ENCODE data around the gene DEGS1.
A peak's percentile ranks its signal among the peaks of the same experiment; 100 is the strongest.
"Not testable (repeated sequence)": the region's sequence is repeated elsewhere in the genome, so short reads cannot be mapped to it uniquely, and the experiment has no call there.

The DEGS1 gene

DNA sequence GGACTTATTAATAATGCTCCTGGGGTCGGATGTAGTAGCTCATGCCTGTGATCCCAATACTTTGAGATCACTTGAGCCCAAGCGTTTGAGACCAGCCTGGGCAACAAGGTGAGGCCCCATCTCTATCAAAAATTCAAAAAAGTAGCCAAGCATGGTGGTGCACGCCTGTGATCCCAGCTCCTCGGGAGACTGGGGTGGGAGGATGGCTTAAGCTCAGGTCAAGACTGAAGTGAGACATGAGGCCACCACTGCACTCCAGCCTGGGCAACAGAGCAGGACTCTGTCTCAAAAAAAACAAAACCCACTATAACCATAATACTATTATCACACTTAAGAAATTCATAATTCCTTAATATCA, 1.6 kb upstream of the DEGS1 start:
- DNase-seq, result no peak

DNA sequence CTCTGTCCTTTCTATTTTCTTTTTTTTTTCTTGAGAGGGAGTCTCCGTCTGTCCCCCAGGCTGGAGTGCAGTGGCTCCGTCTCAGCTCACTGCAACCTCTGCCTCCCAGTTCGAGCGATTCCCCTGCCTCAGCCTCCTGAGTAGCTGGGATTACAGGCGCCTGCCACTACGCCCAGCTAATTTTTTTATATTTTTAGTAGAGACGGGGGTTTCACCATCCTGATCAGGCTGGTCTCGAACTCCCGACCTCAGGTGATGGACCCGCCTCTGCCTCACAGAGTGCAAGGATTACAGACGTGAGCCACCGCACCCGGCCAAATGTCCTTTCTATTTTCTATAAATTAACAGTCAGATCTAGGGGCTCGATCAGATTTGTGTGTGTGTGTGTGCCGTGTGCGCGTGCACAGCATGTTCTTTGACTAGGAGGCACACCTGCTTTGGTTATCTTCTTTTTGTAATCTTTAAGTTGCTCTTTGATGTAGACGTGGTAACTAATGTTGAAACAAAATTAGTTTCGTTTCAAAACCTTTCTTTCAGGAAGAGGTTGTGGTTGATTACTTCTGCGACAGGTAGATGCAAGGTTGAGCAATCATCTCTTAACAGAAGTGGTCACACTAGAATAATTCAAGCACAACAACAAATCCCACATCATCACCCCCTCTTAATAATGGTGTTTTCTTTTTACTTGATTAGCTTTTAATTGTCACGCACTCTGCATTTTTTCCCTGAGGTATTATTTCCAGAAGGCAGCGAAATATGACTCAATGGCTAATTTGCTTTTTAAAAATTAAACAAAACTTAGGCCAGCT, 779 bp upstream of the DEGS1 start:
- no peak for DNase-seq

DNA sequence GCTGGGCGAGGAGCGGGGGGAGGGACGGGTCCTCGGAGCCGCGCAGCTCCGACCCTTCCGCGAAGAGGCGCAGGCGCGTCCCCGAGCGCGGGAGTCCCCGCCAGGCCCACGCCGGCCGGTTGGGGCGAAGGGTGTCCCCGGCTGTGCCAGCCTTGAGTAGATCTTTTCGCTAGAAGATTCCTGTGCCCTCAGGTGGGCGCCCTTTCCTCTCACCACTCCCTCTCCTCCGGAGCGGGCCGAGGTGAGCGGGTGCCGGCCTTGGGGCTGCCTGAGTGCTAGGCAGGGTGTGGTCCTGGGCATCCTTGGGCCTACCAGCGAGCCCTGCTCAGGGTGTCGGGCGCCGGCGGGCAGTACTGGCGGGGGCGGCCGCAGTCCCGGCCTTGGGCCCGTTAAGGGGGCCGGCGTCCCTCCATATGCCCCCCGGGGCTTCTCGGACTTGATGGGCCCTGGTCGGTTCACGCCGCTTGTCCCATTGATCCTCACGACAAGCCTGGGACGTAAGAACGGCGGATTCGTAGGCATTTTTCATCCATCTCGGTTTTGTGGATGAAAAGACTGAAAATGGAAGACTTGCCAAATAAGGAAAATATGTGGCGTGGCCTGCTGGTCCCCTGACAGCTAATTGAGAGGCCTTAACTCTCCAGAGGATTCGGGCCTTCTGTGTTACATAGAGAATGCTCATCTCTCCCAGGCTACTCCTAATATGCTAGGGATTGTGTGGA, 712 bp downstream of the DEGS1 start:
- no peak for DNase-seq

DNA sequence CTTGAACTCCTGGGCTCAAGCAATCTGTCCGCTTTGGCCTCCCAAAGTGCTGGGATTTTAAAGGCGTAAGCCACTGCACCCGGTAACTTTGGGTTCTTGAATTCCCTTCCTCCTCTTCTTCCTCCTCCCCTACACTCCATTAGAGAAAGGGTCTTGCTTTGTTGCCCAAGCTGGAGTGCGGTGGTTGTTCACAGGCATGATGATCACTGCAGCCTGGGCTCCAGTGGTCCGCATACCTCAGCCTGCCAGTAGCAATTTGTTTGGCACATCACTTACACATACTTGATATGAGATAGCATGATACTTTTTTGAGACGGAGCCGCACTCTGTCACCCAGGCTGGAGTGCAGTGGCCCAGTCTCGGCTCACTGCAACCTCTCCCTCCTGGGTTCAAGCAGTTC, 2.2 kb downstream of the DEGS1 start:
- DNase-seq, result no peak

DNA sequence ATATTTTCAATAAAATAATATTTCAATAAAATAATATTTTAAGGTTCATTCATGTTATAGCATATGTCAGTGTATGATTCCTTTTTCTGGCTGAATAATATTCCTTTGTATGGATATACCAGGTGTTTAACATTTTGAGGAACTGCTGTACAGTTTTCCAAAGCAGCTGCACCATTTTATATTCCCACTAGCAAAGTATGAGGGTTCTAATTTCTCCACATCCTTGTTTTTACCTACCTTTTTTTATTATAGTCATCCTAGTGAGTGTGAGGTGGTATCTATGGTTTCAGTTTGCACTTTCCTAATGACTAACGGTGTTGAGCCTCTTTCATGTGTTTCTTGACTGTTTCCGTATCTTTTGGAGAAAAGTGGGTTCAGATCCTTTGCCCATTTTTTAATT, 5.2 kb downstream of the DEGS1 start:
- no peak for DNase-seq

DNA sequence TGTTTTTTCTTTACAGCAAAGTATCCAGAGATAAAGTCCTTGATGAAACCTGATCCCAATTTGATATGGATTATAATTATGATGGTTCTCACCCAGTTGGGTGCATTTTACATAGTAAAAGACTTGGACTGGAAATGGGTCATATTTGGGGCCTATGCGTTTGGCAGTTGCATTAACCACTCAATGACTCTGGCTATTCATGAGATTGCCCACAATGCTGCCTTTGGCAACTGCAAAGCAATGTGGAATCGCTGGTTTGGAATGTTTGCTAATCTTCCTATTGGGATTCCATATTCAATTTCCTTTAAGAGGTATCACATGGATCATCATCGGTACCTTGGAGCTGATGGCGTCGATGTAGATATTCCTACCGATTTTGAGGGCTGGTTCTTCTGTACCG, 6.5 kb downstream of the DEGS1 start:
- DNase-seq, result no peak

DNA sequence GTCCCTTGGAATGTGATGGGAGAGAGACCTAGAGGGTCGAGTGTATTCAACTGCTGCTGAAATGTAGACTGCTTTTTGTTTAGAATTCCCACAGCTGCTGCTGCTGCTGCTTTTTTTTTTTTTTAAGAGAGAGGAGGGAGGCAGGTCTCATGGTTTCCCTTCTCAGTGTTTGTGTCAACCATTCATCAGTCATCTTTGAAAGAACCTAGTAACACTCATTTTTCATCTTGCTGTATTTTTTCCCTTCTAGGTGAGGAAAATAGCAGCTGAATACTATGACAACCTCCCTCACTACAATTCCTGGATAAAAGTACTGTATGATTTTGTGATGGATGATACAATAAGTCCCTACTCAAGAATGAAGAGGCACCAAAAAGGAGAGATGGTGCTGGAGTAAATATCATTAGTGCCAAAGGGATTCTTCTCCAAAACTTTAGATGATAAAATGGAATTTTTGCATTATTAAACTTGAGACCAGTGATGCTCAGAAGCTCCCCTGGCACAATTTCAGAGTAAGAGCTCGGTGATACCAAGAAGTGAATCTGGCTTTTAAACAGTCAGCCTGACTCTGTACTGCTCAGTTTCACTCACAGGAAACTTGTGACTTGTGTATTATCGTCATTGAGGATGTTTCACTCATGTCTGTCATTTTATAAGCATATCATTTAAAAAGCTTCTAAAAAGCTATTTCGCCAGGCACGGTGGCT, 9.2 kb downstream of the DEGS1 start:
- no peak for DNase-seq

DNA sequence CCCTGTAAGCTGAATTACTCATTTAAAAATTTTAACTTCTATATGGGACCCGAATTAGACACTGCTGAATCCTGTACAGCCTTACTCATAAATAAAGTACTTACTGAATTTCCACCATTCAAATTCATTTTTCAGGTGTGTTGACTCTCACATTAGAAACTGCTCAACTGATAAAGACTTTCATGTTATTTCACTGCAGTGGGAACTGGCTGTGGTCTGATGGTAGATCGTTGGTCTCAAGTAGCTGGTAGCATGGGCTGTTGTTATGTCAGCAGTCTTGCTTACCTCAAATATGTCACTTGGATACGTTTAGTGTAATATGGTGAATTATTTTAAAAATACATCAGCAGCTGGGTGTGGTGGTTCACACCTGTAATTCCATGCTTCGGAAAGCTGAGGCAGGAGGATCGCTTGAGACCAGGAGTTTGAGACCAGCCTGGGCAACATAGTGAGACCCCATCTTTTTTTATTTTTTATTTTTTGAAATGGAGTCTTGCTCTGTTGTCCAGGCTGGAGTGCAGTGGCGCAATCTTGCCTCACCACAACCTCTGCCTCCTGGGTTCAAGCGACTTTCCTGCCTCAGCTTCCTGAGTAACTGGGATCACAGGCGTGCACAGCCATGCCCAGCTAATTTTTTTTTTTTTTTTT, 10.4 kb downstream of the DEGS1 start:
- DNase-seq, result no peak

DNA sequence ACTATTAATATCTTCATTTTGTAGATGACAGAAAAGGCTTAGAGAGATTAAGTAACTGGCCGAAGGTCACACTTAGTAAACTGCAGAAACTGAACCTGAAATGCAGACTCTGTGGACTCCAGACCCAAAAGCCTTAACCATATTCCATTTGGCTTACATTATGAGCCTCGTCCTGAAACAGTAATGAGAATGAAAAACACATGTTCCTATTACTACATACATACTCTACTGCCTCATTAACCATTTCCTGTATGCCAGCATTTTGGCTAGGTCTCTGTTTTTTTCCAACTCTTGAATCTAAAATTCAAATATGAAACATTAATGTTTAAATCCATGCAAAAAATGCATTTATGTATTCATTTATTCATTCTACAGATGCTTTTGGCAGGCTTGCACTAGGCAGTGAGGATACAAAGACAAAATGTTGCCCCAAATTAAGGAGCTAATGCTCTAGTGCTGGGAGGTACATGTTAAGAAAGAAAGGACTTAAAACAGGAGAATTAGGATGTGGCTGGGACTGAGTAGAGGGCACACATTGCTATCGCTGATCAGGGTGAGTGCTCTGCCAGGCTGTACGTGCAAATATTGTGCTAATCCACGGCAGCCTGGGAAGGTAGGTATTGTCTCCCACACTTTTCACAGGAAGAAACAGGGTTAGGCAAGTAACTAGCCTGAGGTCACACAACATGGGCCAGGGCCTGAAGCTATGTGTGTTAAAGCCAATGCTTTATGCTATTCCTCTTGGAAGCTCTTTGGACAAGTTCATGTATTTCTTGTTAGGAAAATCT, 14.0 kb downstream of the DEGS1 start:
- no peak for DNase-seq

DNA sequence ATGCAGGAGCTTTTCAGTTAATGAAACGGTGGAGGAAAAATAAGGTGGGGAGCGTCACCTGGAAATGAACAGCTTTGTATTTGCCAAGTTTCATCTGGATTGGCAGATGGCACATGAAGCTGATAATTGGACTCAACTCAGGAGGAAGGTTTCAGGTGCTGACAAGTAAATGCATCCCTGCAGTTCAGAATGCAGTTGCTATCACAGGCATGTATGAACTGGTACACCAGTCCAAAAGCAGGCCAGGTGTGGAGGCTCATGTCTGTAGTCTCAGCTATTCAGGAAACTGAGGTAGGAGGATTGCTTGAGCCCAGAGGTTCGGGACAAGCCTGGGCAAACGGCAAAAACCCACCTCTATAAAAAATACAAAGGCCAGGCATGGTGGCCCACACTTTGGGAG, 15.5 kb downstream of the DEGS1 start:
- DNase-seq, result no peak

DNA sequence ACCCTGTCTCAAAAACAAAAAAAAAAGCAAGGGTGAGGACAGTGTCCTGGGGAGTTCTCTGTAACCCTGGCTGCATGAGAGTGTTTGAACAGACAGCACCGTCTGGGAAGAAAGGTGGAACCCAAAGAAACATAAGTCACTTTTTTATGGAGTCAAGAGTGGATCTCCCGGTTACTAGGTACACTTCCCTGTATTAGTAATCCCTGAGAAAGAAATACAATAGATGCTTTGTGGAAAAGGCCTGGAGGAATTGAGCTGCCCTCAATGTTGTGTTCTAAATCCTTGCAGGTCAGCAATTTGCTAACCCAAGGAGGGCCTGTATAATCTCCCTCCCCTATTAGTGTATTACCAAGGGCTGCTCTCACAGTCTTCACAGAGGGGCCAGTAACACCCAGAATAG, 16.6 kb downstream of the DEGS1 start:
- DNase-seq, result no peak

DNA sequence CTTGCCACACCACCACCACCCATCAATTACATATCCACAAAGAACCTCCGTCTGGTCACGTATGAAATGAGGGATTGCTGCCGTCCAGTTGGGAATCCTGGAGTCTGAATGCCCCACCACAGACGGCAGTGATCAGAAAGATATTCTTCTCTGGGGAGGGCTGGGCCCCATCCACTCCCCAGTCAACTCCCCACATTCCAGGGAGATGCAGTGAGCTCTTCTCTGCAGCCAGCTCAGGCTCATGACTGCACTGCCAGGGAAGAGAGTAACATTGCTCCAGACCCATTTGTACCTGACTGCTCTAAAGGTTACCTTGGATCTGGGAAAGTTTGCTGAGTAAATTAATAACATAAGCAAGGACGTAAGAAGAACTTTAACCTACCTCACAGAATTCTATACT, 18.3 kb downstream of the DEGS1 start:
- DNase-seq, result no peak

DNA sequence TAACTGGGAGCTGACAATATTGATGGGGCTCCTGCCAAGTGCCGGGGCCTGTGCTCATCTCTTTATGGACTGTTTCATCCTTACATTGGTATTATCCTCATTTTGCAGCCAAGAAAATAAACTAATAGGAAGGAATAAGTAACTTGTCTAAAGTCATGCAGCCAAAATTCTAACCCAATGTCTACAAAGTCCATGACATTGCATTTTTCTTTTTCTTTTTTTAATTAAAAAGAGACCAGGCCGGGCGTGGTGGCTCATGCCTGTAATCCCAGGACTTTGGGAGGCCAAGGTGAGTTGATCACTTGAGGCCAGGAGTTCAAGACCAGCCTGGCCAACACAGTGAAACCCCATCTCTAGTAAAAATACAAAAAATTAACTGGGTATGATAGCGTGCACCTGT, 18.8 kb downstream of the DEGS1 start:
- no peak for DNase-seq

DNA sequence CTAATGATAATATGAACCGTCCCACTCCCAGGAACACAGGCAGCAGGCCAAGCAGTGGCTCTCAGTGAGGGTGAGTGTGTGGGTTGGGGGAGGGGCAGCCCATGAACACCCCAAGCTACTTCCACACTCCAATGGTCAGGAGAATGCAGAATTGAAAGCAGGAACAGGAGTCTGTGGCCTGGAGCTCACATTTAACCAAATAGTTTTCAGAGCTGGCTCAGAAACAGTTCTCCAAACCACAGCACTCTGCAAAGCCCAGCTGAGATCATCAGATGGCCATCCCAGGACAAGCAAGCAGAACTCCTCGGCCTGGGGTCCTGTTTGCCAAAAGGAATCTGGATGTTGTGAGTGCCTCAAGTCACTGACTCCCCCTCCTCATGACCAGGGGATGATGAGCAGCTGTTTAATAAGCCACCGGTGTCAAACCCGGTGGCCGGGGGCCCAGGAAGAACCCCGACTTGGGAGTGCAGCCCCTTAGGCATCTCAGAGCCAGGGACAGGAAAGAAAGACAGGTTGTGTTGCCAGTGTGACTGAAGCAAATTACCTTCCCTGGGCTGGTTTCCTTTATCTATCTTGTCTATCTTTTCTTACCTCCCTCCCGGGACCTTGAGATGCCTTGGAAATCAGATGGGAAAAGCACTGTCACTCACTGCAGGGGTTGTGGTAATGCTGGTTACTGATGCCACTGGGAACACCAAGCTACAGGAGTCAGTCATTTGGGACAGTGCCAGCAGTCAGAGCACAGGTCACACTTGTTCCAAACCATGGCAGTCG, 20.4 kb downstream of the DEGS1 start:
- no peak for DNase-seq

DNA sequence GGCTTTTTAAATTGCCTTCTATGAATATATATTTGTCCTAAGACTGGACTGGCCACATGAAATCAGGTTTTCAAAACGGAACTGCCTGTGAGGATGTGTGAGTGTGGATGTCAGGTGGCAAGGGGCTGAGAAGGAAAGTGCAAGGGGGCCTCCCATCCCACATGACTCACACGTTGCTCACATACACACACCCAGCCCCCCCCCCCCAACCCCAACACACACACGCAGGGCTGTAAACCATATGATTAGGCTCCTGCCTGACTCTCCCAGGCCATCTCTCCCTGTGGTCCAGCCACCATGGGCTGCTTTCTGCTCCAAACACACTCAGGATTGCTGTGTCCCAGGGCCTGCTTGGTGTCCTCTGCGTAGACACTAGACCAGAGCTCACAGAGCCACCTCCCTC, 22.4 kb downstream of the DEGS1 start:
- peak; percentile 6 for DNase-seq

DNA sequence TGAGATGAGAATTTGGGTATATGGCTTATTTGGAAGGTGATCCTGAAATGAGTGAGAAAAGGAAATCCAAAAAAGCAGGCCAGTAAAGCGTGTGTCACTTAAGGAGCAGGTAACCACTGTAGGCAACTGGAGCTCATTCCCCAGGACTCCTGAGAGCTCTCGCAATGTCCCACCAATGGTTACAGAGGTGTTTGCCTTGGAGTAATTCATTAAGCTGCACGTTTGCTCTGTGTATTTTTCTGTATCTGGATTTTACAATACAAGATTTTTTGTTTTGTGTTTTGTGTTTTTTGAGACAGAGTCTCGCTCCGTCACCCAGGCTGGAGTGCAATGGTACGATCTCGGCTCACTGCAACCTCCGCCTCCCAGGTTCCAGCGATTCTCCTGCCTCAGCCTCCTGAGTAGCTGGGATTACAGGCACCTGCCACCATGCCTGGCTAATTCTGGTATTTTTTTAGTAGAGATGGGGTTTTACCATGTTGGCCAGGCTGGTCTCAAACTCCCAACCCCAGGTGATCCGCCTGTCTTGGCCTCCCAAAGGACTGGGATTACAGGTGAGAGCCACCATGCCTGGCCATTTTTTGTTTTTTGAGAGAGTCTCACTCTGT, 23.0 kb downstream of the DEGS1 start:
- not testable (repeated sequence) for DNase-seq

DNA sequence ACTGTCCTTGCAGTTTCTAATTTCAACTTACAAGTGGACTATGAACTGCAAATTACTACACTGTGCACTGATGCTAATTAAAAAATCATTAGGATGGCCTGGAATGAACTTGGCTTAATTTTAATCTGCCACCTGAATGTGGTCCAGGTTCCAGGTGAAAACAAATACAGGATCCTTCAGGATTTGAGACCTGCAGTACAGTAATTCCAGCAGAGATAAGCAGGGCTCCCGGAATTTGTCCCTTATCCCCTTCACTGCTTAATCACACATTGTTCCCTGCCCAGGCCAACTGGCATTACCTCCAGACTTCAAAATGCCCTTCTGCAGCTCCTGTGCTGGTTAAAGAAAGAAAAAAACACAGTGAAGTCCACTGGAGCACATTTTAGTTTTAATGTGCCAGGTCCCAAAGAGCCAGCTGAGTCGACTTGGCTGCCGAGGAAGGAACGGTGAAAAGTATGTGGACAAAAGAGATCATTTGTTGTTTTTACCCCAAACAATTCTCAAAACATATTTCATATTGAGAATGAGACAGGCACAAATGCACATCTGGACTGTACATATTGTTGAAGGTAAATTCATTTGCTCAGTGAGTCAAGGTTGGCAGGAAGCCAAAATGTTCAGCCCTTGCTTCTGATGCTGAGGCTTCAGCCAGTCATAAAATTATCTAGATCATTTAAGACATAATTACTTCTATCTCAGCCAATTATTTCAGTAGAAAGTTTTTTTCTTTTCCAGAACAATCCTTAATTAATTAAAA, 28.3 kb downstream of the DEGS1 start:
- DNase-seq, result no peak

DNA sequence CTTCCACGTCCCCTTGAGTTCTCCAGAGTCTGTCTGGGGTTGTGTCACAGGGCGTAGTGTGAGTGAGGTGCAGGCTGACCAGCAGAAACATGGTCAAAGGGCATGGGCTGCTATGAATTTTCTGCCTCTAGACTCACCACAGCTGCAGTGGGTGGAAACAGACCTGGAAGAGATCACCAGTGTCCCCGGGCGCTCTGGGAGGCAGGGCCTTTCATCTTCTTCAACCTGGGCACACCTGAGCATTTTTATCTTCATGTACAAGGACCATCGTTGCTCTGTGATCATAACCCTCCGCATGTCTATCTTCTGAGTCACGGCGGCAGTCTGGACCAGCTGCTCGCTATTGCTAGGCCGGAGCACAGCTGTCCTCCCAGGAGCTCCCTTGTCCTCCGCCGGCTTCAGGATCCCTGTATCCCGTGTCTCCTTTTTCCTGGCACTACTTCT, 29.6 kb downstream of the DEGS1 start:
- DNase-seq, result no peak

DNA sequence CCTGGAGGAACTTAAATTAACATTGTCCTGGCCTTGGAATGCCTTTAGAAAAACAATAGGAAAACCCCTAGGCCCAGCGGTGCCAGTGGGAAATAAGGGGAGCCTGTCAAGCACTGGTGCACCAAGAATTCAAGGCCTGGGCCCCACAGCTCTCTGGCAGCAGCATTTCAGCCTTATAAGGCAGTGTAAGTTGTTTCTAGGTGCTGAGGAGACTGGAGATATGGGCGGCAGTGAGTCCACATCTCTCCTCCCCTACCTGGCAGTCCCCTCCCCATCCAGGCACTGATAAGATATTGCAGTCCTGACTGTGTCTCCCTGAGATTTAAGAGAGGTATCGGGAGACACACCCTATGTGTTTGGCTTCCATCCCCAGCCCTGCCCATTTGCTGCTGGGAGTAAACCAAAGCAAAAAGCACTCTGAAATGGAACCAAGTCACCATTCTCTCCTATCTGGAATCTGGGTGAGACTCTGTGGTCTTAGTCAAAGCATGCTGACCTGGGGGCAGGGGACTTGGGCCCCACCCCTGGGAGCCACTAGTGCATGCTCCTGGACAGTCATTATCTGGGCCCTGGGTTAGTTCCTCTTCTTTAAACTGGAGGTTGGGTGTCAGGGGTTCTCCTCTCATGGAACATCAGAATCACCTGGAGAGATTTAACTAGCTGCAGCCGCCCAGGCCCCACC, 30.5 kb downstream of the DEGS1 start:
- peak; percentile 5 for DNase-seq

DNA sequence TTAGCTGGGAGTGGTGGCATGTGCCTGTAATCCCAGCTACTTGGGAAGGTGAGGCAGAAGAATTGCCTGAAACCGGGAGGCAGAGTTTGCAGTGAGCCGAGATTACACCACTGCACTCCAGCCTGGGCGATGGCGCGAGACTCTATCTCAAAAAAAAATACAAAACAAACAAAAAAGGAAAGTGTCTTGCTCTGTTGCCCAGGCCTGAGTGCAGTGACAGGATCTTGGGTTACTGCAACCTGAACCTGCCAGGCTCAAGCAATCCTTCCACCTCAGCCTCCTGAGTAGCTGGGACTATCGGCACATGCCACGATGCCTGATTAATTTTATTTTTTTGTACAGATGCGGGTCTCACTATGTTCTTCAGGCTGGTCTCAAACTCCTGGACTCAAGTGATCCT, 33.3 kb downstream of the DEGS1 start:
- no peak for DNase-seq

All from NCI-H226 (cell line).